NCI-H2029 (cell line): ENCODE results near the gene PRKAR2B.
"Not testable (repeated sequence)": the region's sequence is repeated elsewhere in the genome, so short reads cannot be mapped to it uniquely, and the experiment has no call there.

Experiments used
- DNase-seq: peaks from one replicate; lab custom pipeline; 2025; lab: John Stamatoyannopoulos, UW

PRKAR2B gene

DNA sequence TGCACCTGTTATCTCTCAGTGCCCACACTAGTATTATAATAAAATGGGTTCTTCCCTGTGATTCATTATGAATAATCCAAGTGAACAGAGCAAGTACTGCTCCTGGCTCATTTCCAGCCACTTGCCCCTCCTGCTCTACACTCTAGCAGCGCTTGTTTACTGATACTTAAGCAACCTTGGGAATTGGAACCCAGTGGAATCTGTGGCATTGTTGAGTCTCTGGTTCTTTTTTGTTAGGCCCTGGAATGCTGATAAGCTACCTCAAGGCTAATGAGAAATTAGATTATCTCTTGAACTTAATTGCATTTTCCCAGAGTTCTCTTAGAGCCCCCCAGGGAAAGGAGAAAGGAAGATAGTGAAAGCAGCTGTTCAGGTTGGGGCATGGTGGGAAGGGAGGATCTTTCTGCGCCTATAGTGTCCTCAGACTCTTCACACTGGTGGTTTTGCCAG, 34.0 kb downstream of the PRKAR2B start:
- peak; percentile 56 for DNase-seq

DNA sequence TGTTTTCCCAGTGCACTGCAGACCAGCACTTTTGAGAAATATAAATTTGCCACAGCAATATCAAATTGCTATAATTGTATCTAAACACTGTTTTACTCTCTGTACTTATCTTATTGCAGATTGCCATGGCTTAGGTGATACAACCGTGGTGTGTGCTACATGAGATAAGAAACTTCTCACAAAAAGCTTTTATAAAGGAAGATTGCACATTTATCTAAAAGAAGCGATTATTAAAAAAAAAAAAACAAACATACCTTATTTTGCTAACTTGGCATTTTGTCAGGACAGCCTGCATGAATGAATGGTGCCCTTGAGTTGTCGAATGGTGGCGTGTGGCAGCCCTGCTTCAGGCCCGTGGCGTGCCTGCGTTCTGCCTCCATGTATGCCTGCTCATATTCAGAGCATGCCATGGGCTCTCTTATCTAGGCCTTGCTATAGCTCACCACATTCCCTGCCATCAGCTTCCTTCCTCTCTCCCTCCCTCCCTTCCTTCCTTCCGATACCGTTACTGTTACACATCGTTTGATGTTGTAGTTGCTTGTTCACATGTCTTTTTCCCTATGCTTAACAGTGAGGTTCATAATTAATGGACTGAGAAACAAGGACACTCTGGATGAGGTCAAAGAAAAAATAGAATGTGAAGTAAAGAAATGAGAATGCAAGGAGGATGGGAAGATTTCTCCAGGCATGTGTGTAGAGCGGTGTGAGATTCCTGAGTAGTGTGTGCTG, 34.9 kb downstream of the PRKAR2B start:
- no peak for DNase-seq

DNA sequence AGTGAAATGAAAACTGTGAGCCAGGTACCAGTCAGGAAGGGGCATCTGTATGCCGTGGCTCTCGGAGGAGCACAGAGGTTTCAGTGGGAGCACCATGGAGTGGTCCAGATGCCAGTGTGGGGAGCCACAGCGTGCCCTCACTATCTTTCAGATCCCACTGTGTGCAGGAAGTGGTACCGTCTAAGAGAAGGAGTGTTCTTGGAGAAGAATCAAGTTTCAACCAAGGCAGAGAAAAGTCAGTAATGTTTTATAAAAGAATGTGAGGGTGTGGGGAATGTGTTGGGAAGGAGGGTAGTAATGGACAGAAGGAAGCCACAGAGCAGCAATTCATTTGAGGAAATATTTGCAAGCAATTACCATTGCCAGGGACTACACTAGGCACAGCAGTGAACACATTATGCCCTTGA, 35.6 kb downstream of the PRKAR2B start:
- no peak for DNase-seq

DNA sequence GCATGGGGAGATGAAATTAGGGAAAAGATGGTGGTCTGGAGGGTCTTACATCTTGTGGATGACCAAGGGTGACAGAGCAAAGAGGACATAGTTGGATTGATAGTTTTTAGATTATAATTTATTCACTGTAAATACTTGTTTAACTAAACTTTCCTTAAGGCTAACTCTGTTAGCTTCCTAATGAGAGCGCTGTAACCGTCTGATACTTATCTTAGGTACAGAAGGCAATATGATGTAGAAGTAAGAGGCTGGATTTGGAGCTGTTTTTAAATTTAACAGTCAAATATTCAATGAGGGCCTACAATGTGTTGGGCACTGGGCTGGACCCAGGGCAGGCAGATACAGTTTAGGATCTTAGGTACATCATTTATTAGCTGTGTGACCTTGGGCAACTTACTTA, 36.0 kb downstream of the PRKAR2B start:
- no peak for DNase-seq

DNA sequence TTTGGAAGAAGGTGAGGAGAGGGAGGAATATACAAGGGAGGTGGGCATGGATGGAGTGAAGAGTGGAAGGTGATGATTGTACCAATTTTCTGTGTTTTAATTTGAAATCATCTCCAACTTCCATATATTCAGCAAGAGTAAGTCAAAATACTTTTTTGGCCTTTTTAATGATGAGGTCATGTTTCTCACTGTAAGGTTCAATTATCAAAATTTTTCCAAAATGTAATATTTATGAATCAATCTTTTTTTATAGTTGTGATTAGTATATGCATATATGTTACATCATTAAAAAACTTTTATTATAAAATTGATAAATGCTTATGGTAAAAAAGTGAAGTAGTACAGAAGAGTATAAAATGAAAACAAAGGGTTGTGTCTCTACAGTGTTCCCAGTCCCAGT, 40.7 kb downstream of the PRKAR2B start:
- no peak for DNase-seq

DNA sequence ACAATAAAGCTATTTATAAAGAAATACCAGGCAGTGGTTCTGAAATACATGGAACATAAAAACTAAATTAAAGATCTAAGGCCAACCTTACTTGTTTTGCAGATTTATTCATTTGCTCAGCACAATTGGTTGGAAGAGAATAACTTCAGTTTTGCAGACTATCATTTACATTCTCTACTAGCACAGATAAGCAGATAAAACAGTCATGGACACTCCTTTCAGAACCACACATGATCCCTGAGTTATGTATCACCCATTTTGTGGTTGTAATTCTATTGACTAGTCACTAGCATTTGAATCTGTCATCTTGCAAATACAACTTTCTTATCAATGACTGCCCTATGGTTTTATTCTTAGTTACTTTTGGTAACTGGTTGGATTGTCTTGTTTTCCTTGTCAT, 45.1 kb downstream of the PRKAR2B start:
- no peak for DNase-seq

DNA sequence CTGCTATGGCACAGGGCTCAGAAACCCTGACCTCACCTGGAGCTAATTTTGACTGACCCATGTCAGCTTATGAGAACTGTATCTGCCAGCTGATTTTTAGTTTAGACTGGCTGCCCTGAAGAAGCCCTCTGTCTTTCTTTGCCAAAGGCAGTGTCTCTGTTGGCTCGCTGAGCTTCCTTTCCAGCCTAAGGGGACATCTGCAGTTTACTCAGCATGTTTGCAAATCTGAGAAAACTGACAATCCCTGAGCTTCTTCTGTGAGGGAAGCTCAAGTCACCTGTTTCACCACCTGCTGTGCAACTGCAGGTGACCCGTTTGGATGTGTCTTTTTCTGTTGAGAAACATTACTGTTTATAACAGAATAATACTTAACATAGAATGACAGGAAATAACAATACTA, 46.0 kb downstream of the PRKAR2B start:
- DNase-seq = no peak

DNA sequence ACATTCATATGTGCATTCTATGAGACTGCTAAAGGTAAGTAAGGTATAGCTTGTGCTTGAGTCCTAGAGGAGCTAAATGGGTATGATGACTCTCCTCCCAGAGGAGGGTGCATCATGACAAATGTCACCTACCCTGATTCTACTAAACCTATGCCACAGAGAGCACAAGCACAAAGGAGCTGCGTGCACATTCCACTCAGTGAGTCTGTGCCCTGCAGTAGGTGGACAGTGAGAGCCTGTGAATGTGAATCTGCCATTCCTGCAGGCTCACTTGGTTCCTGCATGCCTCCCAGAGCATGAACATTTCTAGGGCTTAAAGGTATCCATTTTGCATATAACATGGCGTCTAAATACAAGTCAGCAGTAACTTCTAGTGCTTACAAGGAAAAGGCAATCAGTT, 46.8 kb downstream of the PRKAR2B start:
- DNase-seq = no peak

DNA sequence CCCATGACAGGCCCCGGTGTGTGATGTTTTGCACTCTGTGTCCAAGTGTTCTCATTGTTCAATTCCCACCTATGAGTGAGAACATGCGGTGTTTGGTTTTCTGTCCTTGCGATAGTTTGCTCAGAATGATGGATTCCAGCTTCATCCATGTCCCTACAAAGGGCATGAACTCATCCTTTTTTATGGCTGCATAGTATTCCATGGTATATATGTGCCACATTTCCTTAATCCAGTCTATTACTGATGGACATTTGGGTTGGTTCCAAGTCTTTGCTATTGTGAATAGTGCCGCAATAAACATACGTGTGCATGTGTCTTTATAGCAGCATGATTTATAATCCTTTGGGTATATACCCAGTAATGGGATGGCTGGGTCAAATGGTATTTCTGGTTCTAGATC, 49.2 kb downstream of the PRKAR2B start:
- not testable (repeated sequence) for DNase-seq

DNA sequence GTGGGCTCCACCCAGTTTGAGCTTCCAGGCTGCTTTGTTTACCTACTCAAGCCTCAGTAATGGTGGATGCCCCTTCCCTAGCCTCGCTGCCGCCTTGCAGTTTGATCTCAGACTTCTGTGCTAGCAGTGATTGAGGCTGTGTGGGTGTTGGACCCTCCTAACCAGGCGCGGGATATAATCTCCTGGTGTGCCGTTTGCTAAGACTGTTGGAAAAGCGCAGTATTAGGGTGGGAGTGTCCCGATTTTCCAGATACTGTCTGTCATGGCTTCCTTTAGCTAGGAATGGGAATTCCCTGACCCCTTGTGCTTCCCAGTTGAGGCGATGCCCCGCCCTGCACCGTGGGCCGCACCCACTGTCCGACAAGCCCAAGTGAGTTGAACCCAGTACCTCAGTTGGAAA, 54.6 kb downstream of the PRKAR2B start:
- DNase-seq = not testable (repeated sequence)

DNA sequence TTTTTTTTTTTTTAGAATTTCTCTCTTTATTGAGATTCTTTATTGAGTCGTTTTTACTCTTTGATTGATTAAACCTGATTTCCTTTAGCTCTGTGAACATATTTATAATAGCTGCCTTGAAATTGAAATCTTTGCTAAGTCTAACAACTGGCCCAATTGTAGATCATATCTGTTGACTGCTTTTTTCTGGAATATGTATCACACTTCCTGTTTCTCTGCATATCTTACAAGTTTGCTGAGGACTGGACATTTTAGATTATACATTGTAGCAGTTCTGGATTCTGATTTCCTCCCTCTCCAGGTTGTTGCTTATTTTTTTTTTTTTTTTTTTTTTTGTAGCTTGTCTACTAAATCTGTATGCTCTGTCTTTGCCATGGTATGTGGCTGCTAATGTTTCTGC, 56.3 kb downstream of the PRKAR2B start:
- DNase-seq = no peak

DNA sequence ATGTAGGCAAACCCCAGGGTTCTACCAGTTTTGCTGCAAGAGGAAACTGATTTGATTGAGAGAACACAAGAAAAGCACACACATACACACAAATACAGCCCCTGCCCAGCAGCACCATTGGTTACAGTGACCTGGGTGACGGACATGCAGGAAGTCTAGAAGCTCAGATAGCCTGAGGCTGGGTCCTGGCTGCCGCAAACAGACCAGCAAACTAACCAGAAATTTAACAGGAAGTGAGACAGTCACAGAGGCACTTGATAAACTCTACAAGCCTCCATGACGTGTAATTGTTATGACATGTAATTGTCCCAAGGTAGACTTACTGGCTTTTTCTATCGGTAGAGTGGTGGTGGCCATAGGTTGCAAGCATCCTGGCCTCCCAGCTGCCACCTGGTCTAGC, 58.9 kb downstream of the PRKAR2B start:
- DNase-seq = no peak

DNA sequence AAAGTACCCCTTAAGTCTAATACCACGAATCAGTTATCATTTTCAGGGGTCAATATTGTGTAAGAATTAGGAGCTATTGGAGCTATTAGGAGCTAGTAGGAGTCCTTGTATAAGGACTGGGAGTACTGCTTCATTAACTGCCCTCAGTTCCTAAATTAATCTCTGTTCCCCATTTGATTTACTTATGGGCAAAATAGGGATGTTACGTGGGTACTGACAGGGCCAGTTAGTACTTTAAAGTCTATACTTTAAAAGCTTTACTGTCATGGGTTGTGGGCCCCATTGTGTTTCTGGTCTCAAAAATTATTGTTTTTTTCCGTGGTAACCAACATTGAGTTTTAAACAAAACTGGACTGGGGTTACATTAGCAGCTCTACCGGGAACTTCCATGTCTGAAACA, 60.3 kb downstream of the PRKAR2B start:
- DNase-seq = no peak

DNA sequence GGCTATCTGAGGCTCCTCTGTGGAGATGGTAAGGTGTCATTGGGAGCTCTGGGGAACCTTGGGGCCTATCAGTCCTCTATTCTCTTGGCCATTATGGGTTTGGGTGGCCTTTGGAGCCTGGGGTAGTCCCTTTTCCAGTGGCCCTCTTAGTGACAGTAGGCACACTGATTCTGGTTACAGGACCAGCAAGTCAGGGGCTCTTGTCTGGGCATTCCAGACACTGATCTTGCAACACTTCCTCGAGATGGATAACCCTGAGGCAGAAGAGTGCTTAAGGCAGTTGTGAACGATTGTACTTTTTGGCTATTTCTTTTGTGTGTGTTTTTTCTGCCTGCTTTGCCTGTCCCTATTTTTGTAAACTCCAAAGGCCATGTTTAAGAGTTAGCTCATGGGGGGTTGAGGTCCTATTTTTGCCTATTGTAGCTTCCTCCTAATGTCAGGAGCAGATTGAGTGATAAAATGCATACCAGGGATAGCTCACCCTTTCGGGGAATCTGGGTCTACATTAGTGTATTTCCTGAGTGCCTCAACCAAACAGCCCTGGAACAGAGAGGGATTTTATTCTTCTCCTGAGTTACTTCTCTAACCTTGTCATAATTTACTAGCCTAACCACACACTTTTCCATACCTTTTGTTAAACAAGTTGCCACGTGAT, 61.2 kb downstream of the PRKAR2B start:
- no peak for DNase-seq

DNA sequence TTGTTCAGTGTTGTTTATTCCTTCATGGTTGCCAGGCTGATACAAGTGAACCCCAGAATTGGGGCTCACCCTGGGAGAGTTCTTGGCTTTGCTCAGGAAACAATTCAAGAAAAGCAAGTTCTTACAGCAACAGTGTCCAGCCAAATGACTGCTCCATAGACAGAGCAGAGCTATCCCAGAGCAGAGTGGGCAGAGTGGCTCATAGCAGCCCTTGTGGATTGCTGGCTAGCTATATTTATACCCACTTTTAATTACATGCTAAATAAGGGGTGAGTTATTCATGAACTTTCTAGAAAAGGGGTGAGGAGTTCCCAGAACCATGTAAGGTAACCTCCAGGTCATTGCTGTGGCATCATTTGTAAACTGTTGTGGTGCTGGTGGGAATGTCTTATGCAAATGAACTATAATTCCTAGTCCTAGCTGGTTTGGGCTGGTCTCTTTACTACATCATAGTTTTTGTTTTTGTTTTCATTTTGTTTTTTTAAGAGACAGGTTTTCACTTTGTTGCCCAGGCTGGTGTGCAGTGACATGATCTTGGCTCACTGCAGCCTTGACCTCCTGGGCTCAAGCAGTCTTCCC, 64.4 kb downstream of the PRKAR2B start:
- DNase-seq = no peak

DNA sequence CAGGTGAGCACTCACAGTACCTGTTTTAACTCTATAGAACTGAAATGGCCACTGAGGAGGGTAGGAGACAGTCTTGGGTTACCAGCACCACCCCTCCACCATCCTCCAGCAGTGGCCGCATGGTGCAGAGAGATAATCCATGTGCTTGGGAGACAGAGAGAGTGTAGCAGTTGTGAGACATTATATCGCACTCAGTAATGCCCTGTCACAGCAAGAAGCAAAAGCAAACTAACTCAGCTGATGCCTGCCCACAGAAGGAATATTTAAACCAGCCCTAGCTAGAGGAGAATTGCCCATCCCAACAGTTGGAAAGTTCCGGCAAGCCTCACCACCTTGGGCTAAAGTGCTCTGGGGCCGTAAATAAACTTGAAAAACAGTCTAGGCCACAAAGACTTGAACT, 65.5 kb downstream of the PRKAR2B start:
- no peak for DNase-seq

DNA sequence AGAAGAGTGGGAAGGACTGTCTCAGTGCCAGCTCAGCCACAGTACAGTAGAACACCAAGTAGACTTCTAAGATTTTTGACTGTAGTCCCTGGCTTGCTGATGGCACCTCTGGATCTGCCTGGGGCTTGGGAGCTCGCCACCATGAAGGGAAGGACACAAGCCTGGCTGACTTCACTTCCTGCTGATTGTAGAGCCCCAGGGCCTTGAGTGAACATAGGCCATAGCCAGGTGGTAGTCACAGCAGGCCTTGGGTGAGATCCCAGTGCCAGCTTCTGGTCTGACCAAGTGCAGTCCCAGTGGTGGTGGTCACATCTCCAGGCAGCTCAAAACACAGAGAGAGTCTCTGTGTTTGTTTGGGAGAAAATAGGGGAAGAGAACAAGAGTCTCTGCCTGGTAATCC, 66.7 kb downstream of the PRKAR2B start:
- DNase-seq = no peak

DNA sequence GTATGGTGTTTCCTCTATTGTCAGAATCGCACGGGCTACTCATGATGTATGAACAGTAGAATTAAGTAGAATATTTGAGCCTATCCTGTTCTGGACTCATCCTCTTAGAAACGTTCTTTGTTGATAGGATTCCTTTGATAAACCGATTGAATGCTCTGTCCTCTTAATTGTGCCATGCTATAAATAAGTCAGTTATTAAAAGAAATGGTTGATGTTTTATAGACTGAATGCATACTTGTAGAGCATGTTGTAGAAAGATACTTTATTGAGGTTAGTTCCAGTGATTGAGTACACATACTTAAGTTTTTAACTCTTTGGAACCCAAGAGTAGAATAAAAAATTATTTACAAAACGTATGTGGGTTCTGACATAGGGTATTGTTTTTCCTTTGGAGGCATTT, 69.4 kb downstream of the PRKAR2B start:
- DNase-seq = no peak

DNA sequence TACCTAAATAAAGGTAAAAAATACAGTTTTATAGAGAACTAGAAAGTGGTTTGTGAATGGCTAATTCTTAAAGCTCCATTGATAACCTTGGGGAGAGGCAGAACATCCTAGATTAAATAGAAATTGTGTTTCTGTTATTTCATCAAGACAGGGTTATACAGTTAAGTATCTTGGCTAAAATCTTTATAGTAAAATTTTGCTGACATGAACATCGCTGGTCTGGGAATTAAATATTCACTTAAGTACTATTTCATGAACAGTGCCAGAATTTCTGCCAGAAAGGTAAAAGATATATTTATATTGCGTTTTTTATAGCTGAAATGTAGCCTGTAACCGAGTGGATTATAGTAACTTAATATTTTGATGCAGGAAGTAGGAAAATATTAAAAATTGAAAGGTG, 70.6 kb downstream of the PRKAR2B start:
- DNase-seq = no peak

DNA sequence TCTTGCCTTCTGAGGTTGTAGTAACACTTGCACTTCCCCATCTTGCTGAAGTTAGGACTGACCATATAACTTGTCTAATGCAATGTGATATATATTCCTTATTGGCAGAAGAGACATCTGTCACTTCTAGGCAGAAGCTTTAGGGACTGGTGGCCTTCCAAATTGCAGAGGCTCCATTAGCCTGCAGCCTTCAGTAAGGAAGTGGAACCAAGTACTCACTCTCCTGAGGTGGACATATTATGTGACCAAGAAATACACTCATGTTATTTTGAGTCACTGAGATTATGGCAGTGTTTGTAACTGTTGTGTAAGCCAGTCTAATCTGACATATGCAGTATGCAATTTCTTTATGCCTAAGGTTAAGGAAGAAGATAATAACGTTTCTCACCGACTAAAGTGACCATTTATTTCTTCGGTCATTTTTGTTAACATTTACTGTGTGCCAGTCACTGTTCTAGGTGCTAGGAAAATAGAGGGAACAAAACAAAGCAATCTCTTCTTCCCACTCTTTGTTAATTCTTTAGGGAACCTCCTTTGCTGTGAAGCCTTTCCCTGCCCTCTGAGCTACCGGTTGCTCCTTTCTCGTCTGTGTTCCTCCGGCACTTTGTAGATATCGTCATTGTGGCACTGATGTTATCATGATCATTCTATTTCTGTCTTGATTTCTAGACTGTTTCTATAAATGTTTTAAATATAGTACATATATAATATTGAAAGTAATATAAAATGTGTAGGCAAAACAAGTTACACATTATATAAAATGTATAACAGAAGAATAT, 71.4 kb downstream of the PRKAR2B start:
- DNase-seq = no peak

DNA sequence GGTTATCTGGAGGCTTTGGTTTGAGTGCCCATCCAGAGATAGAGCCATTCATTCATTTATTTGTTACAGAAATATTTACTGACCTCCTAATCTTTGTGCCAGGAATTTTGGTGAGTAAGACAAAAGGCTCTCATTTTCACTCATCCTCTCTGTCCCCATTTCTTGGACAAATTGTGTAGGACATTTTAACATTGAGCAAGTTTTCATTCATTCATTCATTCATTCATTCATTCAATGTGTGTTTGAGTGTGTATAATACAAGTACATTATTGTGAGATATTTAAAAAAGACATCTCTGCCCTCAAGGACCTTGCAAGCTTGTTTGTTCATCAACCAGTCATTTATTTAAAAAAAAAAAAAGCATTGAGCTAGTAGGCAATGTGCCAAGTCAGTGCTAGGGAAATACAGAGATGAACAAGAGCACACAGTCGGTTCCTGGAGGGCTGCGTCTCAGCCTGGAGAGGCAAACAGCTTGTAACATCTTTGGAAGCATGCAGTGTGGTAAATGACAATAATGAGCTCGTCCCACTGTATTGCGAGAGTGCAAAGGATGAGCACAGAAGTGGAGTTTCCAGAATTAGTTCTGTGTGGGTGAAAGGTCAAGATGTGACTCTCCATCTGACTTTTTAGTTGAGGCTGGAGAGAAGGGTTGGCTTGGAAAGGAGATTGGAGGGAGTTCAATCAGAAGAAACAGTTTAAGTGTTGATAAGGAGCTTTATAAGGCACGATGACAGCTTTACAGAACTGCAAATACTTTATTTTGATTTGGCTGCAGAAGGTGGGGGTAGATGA, 73.8 kb downstream of the PRKAR2B start:
- DNase-seq = peak; percentile 43
